Pulmonary artery endothelial cell (primary cell): ENCODE results near the gene P4HB. TPM values are rescaled to one million over a fixed set of nuclear protein-coding genes. Genes with fewer than 3 reads are reported as not detected.

ENCODE experiments used
- total RNA-seq: library from RNA; depleted of rRNA; stranded (reverse); fragments of >200 nt; gene quantifications from 2 replicates; pipeline ENCODE4 v1.2.3, GENCODE V29; 2014

The P4HB gene
- total RNA-seq, 1 donor from 2014 or later, result 1,197 TPM

Other genes with a start within 250 kb of the P4HB start
- gene NPLOC4, start 223.4 kb downstream of the P4HB start, total RNA-seq, result 103 and 114 TPM in 2 replicates
- gene TSPAN10, start 223.3 kb downstream of the P4HB start, total RNA-seq, result 0.14 and 0.26 TPM in 2 replicates
- gene PDE6G, start 204.0 kb downstream of the P4HB start, total RNA-seq, result 0.26 and 0.56 TPM in 2 replicates
- 29.3 and 34.8 TPM in 2 replicates for gene OXLD1, start 193.9 kb downstream of the P4HB start, total RNA-seq
- gene CCDC137, start 193.8 kb downstream of the P4HB start, total RNA-seq, result 13.3 and 13.7 TPM in 2 replicates
- 16.5 and 43.3 TPM in 2 replicates for gene ARL16, start 176.7 kb downstream of the P4HB start, total RNA-seq
- 68.9 and 91.5 TPM in 2 replicates for gene HGS, start 176.5 kb downstream of the P4HB start, total RNA-seq
- 17.1 and 24.5 TPM in 2 replicates for gene MRPL12, start 157.2 kb downstream of the P4HB start, total RNA-seq
- 24.4 and 26.7 TPM in 2 replicates for gene SLC25A10, start 148.3 kb downstream of the P4HB start, total RNA-seq
- not detected in 2 replicates for gene GCGR, start 56.4 kb downstream of the P4HB start, total RNA-seq
- 95.8 and 149 TPM in 2 replicates for gene MCRIP1, start 27.2 kb downstream of the P4HB start, total RNA-seq
- not detected in 2 replicates for gene PPP1R27, start 25.5 kb downstream of the P4HB start, total RNA-seq
- gene ARHGDIA, start 10.8 kb upstream of the P4HB start, total RNA-seq, result 135 and 168 TPM in 2 replicates
- 228 and 268 TPM in 2 replicates for gene ALYREF, start 31.1 kb upstream of the P4HB start, total RNA-seq
- 114 and 167 TPM in 2 replicates for gene ANAPC11, start 31.2 kb upstream of the P4HB start, total RNA-seq
- 0.11 and 0.20 TPM in 2 replicates for gene NPB, start 41.7 kb upstream of the P4HB start, total RNA-seq
- 46.2 and 53.6 TPM in 2 replicates for gene PCYT2, start 50.9 kb upstream of the P4HB start, total RNA-seq
- 19.1 and 28.3 TPM in 2 replicates for gene SIRT7, start 57.6 kb upstream of the P4HB start, total RNA-seq
- gene MAFG, start 67.2 kb upstream of the P4HB start, total RNA-seq, result 18.3 and 24.2 TPM in 2 replicates
- gene PYCR1, start 76.8 kb upstream of the P4HB start, total RNA-seq, result 98.3 and 122 TPM in 2 replicates
- not detected in 2 replicates for gene MYADML2, start 86.7 kb upstream of the P4HB start, total RNA-seq
- 0.07 TPM in 1 of 2 replicates, not detected in the other for gene NOTUM, start 100.7 kb upstream of the P4HB start, total RNA-seq
- 20.4 and 25.5 TPM in 2 replicates for gene ASPSCR1, start 117.1 kb upstream of the P4HB start, total RNA-seq
- 39.0 and 40.9 TPM in 2 replicates for gene CENPX, start 162.3 kb upstream of the P4HB start, total RNA-seq
- gene LRRC45, start 162.8 kb upstream of the P4HB start, total RNA-seq, result 20.2 and 30.5 TPM in 2 replicates
- 16.9 and 45.4 TPM in 2 replicates for gene RAC3, start 171.1 kb upstream of the P4HB start, total RNA-seq
- 51.8 and 56.6 TPM in 2 replicates for gene DCXR, start 177.2 kb upstream of the P4HB start, total RNA-seq
- gene RFNG, start 191.3 kb upstream of the P4HB start, total RNA-seq, result 25.7 and 29.9 TPM in 2 replicates
- gene GPS1, start 191.4 kb upstream of the P4HB start, total RNA-seq, result 110 and 118 TPM in 2 replicates
- 66.1 and 84.1 TPM in 2 replicates for gene DUS1L, start 205.3 kb upstream of the P4HB start, total RNA-seq
- 98.9 and 106 TPM in 2 replicates for gene FASN, start 237.7 kb upstream of the P4HB start, total RNA-seq